GM18519 (cell line): ENCODE data around the gene ZNF316.

Source experiments
- ATAC-seq: cut with Tn5 transposase; IDR thresholded peaks from one replicate; pipeline ENCODE4 v1.9.1; 2021; ENCODE audit warnings: mild to moderate bottlenecking, moderate library complexity; ENCODE audit not compliant: unreplicated experiment, low FRiP score

ZNF316 gene

GRCh38 chr7:6675807-6676405, 38.8 kb downstream of the ZNF316 start:
- no peak for ATAC-seq

GRCh38 chr7:6680146-6680545, 43.0 kb downstream of the ZNF316 start:
- ATAC-seq, result no peak

GRCh38 chr7:6691103-6691502, 54.0 kb downstream of the ZNF316 start:
- ATAC-seq, result no peak

GRCh38 chr7:6691609-6692106, 54.5 kb downstream of the ZNF316 start:
- no peak for ATAC-seq

GRCh38 chr7:6700793-6701192, 63.7 kb downstream of the ZNF316 start:
- no peak for ATAC-seq

GRCh38 chr7:6701860-6702259, 64.7 kb downstream of the ZNF316 start:
- no peak for ATAC-seq
